NCI-H146 (cell line): ENCODE results near the gene PDS5B.
"Not testable (repeated sequence)": the region's sequence is repeated elsewhere in the genome, so short reads cannot be mapped to it uniquely, and the experiment has no call there.

ENCODE experiments used
- DNase-seq: peaks from one replicate; lab custom pipeline; 2025; lab: John Stamatoyannopoulos, UW

PDS5B gene

GRCh38 chr13:32802159-32802558 is 215.9 kb downstream of the PDS5B start:
- no peak for DNase-seq

- DNase-seq: peak; percentile 65
Measured at GRCh38 chr13:32804673-32805230, 218.5 kb downstream of the PDS5B start.

GRCh38 chr13:32811297-32811800 is 225.1 kb downstream of the PDS5B start:
- peak; percentile 27 for DNase-seq

- DNase-seq: no peak
Measured at GRCh38 chr13:32821149-32821688, 235.0 kb downstream of the PDS5B start.

GRCh38 chr13:32822771-32823170 is 236.5 kb downstream of the PDS5B start:
- peak; percentile 69 for DNase-seq

- no peak for DNase-seq
Measured at GRCh38 chr13:32823597-32823996, 237.3 kb downstream of the PDS5B start.

GRCh38 chr13:32824061-32824460 is 237.8 kb downstream of the PDS5B start:
- DNase-seq: no peak

- no peak for DNase-seq
Measured at GRCh38 chr13:32824675-32825074, 238.4 kb downstream of the PDS5B start.

- no peak for DNase-seq
Measured at GRCh38 chr13:32825481-32825880, 239.2 kb downstream of the PDS5B start.

- DNase-seq: not testable (repeated sequence)
Measured at GRCh38 chr13:32826372-32826771, 240.1 kb downstream of the PDS5B start.
